Gastroesophageal sphincter (tissue), 4 donors: ENCODE measurements around the gene IMMP2L. TPM values are rescaled to one million over a fixed set of nuclear protein-coding genes. Genes with fewer than 3 reads are reported as not detected.

Experiments
- ATAC-seq: fragments of 150-250 bp; one replicate; pipeline ENCODE4 v1.9.1; 2016; ENCODE audit warnings: mild to moderate bottlenecking, moderate library complexity
- H3K27ac ChIP-seq, 4 donors: fragments of 200-600 bp; sonication (generic) in 3 of 4; 1 replicate in 3 of 4; 2 replicates in 1 of 4; pipeline ENCODE4 v1.5.1; 2016 to 2019
- H3K27me3 ChIP-seq: fragments of 200-600 bp; sonication (generic); one replicate; pipeline ENCODE4 v1.5.1; 2019
- H3K36me3 ChIP-seq, 2 donors: fragments of 200-600 bp; sonication (generic); one replicate each; pipeline ENCODE4 v1.5.1; 2019; ENCODE audit warnings: control low read depth in 1 of 2
- H3K4me1 ChIP-seq, 3 donors: fragments of 200-600 bp; sonication (generic); 1 replicate in 2 of 3; 2 replicates in 1 of 3; pipeline ENCODE4 v1.5.1; 2016 to 2019; ENCODE audit warnings: control low read depth in 2 of 3
- H3K4me3 ChIP-seq, 2 donors: fragments of 200-600 bp; sonication (generic); one replicate each; pipeline ENCODE4 v1.5.1; 2019; ENCODE audit warnings: mild to moderate bottlenecking in 1 of 2, moderate library complexity in 1 of 2
- H3K9me3 ChIP-seq, 3 donors: fragments of 200-600 bp; sonication (generic); one replicate each; pipeline ENCODE4 v1.5.1; 2017 to 2019; ENCODE audit warnings: control low read depth in 2 of 3
- EP300 ChIP-seq: sonication (generic); formaldehyde crosslinking; IDR thresholded peaks from one replicate; pipeline ENCODE4 v1.6.1; 2017; ENCODE audit warnings: antibody characterized with exemption, mild to moderate bottlenecking
- POLR2A ChIP-seq, 2 donors: fragments of 450-650 bp; IDR thresholded peaks; one replicate each; pipeline ENCODE4 v1.6.1; 2017; ENCODE audit warnings: antibody characterized with exemption in 2 of 2, mild to moderate bottlenecking in 2 of 2, moderate library complexity in 1 of 2
- POLR2AphosphoS5 ChIP-seq: sonication (generic); formaldehyde crosslinking; IDR thresholded peaks from one replicate; pipeline ENCODE4 v1.6.1; 2017; ENCODE audit warnings: antibody characterized with exemption
- WGBS, 2 donors: methylation state at CpG; one replicate each; pipeline ENCODE4 v1.1.5; 2018; ENCODE audit warnings: low coverage in 1 of 2; 5-methylcytosine and 5-hydroxymethylcytosine counted together
- total RNA-seq, 4 donors: library from RNA; depleted of rRNA; stranded (reverse); fragments of >200 nt; gene quantifications; one replicate each; pipeline ENCODE4 v1.1.0, GENCODE V29; 2016
- TF ChIP-seq, protein P1 (sequence below), 4 experiments: fragments of 200-600 bp in 2 of 4; fragments of 450-650 bp in 2 of 4; sonication (generic) in 1 of 4; IDR thresholded peaks; one replicate each; pipeline ENCODE4 v1.5.1; 2017 to 2019; ENCODE audit warnings: antibody characterized with exemption in 4 of 4, mild to moderate bottlenecking in 2 of 4, moderate library complexity in 2 of 4

The IMMP2L gene
- total RNA-seq, 4 donors from 2014 or later = 13.6 to 38.5 (median 30.1) TPM

DNA sequence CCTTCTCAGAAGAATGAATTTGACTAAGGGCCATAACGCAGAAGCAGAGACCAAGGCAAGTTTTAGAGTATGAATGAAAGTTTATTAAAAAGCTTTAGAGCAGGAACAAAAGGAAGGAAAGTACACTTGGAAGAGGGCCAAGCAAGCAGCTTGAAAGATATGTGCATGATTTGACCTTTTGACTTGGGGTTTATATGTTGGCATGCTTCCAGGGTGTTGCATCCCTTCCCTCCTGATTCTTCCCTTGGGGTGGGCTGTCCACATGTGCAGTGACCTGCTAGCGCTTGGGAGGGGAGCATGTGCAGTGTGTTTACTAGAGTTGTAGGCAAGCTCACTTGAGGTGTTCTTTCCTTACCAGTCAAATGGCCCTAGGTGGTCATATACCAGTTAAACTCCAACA is 509.3 kb downstream of the IMMP2L start:
- TF ChIP-seq, protein P1, sequence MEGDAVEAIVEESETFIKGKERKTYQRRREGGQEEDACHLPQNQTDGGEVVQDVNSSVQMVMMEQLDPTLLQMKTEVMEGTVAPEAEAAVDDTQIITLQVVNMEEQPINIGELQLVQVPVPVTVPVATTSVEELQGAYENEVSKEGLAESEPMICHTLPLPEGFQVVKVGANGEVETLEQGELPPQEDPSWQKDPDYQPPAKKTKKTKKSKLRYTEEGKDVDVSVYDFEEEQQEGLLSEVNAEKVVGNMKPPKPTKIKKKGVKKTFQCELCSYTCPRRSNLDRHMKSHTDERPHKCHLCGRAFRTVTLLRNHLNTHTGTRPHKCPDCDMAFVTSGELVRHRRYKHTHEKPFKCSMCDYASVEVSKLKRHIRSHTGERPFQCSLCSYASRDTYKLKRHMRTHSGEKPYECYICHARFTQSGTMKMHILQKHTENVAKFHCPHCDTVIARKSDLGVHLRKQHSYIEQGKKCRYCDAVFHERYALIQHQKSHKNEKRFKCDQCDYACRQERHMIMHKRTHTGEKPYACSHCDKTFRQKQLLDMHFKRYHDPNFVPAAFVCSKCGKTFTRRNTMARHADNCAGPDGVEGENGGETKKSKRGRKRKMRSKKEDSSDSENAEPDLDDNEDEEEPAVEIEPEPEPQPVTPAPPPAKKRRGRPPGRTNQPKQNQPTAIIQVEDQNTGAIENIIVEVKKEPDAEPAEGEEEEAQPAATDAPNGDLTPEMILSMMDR (IDR thresholded peaks at IDR 0.05) = no peak
- TF ChIP-seq POLR2A (IDR thresholded peaks at IDR 0.05) = no peak
- TF ChIP-seq POLR2AphosphoS5 = no peak
- TF ChIP-seq EP300 = no peak
- 80 to 88% methylated on average over 1 to 2 of the region's 2 CpGs for WGBS, 2 donors
- no peaks in the 10 kb centered on the region for H3K36me3 ChIP-seq
- no peaks in the 10 kb centered on the region for H3K9me3 ChIP-seq
- no peak overlapping the region for H3K4me3 ChIP-seq
- H3K27me3 ChIP-seq = no peaks in the 10 kb centered on the region
- H3K27ac ChIP-seq = no peak overlapping the region
- no peaks in the 10 kb centered on the region for H3K4me1 ChIP-seq
- ATAC-seq = no peak

DNA sequence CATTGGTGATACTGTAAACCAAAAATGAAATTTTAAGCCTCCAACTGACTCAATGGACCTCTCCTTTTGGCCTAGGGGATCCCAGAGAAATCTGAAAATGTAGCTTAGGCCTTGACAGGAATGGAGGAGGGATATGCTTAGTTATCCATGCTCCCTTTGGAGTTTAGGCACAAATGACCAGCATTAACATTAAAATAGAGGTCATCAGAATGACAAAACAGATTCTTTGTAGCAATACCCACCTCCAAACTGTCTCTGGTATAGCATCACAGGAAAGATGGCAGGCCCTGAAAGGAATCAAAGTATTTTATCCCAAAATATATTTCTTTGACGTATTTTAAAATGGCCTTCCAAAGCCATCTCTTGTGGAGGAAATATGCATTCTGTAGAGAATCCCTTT is 510.5 kb downstream of the IMMP2L start:
- WGBS, 2 donors = 91 to 100% methylated on average over 1 of the region's 1 CpG
- no peaks in the 10 kb centered on the region for H3K9me3 ChIP-seq
- H3K27me3 ChIP-seq = no peaks in the 10 kb centered on the region
- no peak overlapping the region for H3K4me3 ChIP-seq
- H3K4me1 ChIP-seq = no peaks in the 10 kb centered on the region
- no peaks in the 10 kb centered on the region for H3K36me3 ChIP-seq
- TF ChIP-seq, protein P1 (IDR thresholded peaks at IDR 0.05) = no peak
- TF ChIP-seq POLR2A (IDR thresholded peaks at IDR 0.05) = no peak
- TF ChIP-seq EP300 = no peak
- TF ChIP-seq POLR2AphosphoS5 = no peak
- ATAC-seq = no peak
- H3K27ac ChIP-seq = no peak overlapping the region

DNA sequence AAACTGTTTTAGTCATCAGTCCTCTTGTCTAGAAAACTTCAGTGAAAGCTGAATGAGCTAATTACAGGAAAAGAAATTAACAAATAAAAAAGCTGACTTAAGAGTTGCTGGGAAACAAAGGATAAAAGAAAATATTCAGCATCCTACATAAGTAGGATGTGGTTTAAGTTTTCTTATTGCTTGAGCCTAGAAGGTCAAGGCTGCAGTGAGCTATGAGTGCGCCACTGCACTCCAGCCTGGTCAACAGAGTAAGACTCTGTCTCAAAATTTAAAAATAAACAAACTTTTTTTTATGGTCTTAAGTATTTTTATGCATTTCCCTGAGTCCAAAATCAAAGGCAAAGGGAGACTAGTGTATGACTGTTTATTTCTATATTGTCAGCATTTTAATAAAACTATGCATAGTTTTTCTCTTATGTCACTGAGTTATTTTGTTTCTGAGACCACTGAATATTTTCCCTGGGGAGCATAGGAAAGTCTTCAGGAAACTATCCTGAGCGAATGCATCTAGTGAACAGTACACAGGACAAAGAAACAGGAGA is 511.3 kb downstream of the IMMP2L start:
- Histone ChIP-seq H3K27ac (no peak overlapping the region), H3K4me3 (no peak overlapping the region), H3K4me1 (no peaks in the 10 kb centered on the region), H3K9me3 (no peaks in the 10 kb centered on the region), H3K27me3 (no peaks in the 10 kb centered on the region), H3K36me3 (no peaks in the 10 kb centered on the region)
- TF ChIP-seq POLR2AphosphoS5 (no peak), EP300 (no peak), POLR2A (IDR thresholded peaks at IDR 0.05) (no peak)
- TF ChIP-seq, protein P1 (IDR thresholded peaks at IDR 0.05) = no peak
- 69 to 75% methylated on average over 2 of the region's 2 CpGs for WGBS, 2 donors
- ATAC-seq = no peak

DNA sequence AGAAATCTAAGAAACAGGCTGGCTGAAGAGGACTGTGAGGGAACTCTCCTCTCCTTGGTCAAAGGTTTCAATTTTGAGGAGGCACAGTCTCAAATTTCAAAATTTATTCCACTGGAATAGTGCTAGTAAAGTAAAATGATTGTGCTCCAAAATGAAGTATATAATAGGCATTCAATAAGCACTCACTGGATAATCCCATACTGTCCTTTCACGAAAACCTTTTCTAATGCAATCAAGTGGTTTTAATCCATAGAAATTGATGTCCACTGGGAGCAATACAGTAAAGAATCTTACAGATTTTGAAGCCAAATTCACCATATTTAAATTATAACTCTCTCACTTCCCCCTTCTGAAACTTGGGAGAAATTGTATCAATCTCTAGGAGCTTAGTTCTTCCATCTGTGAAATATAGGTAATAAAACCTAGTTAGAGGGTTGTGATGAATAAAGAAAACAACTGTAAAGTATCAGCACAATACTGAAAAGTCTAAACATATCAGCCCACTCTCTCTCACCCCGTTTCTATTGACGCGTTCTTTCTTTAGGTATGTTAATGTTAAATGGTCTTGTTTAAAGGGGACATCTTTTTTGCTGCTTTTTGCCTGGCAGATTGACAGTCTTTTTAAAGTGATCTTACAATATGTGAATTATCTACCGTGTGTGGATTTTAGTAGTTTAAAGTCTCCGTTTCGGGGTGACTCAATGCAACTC is 512.2 kb downstream of the IMMP2L start:
- H3K4me1 ChIP-seq = peaks cover 0 to 6% (median 0%) of the 10 kb centered on the region in 3 donors
- no peak overlapping the region for H3K4me3 ChIP-seq
- no peak for TF ChIP-seq POLR2AphosphoS5
- TF ChIP-seq, protein P1 (IDR thresholded peaks at IDR 0.05) = no peak
- no peak for TF ChIP-seq POLR2A (IDR thresholded peaks at IDR 0.05)
- no peak for TF ChIP-seq EP300
- H3K9me3 ChIP-seq = no peaks in the 10 kb centered on the region
- ATAC-seq = no peak
- WGBS, 2 donors = 74 to 81% methylated on average over 7 of the region's 7 CpGs
- H3K27ac ChIP-seq = no peak overlapping the region
- no peaks in the 10 kb centered on the region for H3K27me3 ChIP-seq
- no peaks in the 10 kb centered on the region for H3K36me3 ChIP-seq

DNA sequence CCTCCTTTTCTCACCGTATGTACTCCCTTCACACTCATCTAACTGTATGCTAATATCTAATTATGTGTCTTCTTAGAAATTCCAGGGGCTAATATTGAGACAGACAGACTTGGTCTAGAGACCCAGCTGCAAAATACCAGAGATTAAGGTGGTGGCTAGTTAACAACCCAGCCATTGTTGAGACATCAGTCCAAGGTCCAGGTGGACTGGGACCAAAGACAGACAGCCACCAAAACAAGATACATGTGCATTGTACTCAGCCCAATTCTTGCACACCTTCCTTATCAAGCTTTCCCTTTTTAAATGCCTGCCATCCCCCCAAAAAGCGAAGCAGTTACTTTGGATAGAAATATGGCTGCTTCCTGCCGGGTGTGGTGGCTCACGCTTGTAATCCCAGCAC is 514.7 kb downstream of the IMMP2L start:
- no peaks in the 10 kb centered on the region for H3K36me3 ChIP-seq
- H3K9me3 ChIP-seq = no peaks in the 10 kb centered on the region
- no peak overlapping the region for H3K27ac ChIP-seq
- no peaks in the 10 kb centered on the region for H3K27me3 ChIP-seq
- whole genome bisulfite sequencing, 2 donors = 100% methylated on average over 1 of the region's 4 CpGs; no CpG with 5 or more reads in 1 of the 2 donors
- TF ChIP-seq EP300 (no peak), POLR2AphosphoS5 (no peak), POLR2A (IDR thresholded peaks at IDR 0.05) (no peak)
- TF ChIP-seq, protein P1 (IDR thresholded peaks at IDR 0.05) = no peak
- ATAC-seq = no peak
- H3K4me1 ChIP-seq = peaks cover 0 to 9% (median 0%) of the 10 kb centered on the region in 3 donors
- H3K4me3 ChIP-seq = no peak overlapping the region
